K562 (cell line): Measurements from ENCODE around the gene PPP1R14D. TPM values are rescaled to one million over a fixed set of nuclear protein-coding genes. Genes with fewer than 3 reads are reported as not detected.

Experiments
- CHD2 ChIP-seq: IDR thresholded peaks from 2 replicates; pipeline ENCODE4 v1.6.1; 2011; ENCODE audit warnings: low read depth, low read length
- CREM ChIP-seq: IDR thresholded peaks from 2 replicates; pipeline ENCODE4 v1.6.1; 2014; ENCODE audit warnings: antibody characterized with exemption, low read depth
- HSF4 ChIP-seq: fragments of 250-450 bp; sonication (Bioruptor Pico); IDR thresholded peaks from 2 replicates; pipeline ENCODE4 v2.1.2; 2022; ENCODE audit warnings: mild to moderate bottlenecking, moderate library complexity, borderline replicate concordance
- KLF13 ChIP-seq: fragments of 450-650 bp; IDR thresholded peaks from 2 replicates; pipeline ENCODE4 v1.6.1; 2016; ENCODE audit warnings: missing genetic modification characterization, low read depth, mild to moderate bottlenecking, missing compliant biosample characterization, moderate library complexity, borderline replicate concordance
- MAZ ChIP-seq, 2 experiments: fragments of 450-650 bp in 1 of 2; sonication (generic) in 1 of 2; formaldehyde crosslinking; IDR thresholded peaks in 1 of 2; conservative IDR thresholded peaks in 1 of 2; 2 replicates each; pipeline versions ENCODE4 v1.4.0 to v1.5.0; 2020; ENCODE audit warnings: mild to moderate bottlenecking in 1 of 2, missing genetic modification reagents in 1 of 2
- NBN ChIP-seq: fragments of 450-650 bp; IDR thresholded peaks from 2 replicates; pipeline ENCODE4 v1.6.1; 2016; ENCODE audit warnings: low read depth, mild to moderate bottlenecking
- NRF1 ChIP-seq, 2 experiments: fragments of 450-650 bp; IDR thresholded peaks in 1 of 2; conservative IDR thresholded peaks in 1 of 2; 2 replicates each; pipeline ENCODE4 v1.6.1; 2014; ENCODE audit warnings: mild to moderate bottlenecking in 2 of 2
- SP1 ChIP-seq: sonication (generic); formaldehyde crosslinking; IDR thresholded peaks from 2 replicates; pipeline ENCODE4 v1.8.1; 2022; ENCODE audit warnings: mild to moderate bottlenecking, missing genetic modification reagents
- TARDBP ChIP-seq: fragments of 450-650 bp; IDR thresholded peaks from 2 replicates; pipeline ENCODE4 v1.6.1; 2016
- TEAD2 ChIP-seq: fragments of 450-650 bp; IDR thresholded peaks from 2 replicates; pipeline ENCODE4 v1.6.1; 2016; ENCODE audit warnings: missing genetic modification characterization, control low read depth, missing compliant biosample characterization
- TFAM ChIP-seq: fragments of 250-450 bp; sonication (Bioruptor Pico); conservative IDR thresholded peaks from 2 replicates; pipeline ENCODE4 v1.5.0; 2021; ENCODE audit warnings: mild to moderate bottlenecking, moderate library complexity
- ZNF184 ChIP-seq: sonication (generic); formaldehyde crosslinking; IDR thresholded peaks from 2 replicates; pipeline ENCODE4 v1.5.0; 2020; ENCODE audit warnings: missing genetic modification reagents
- ZNF239 ChIP-seq: fragments of 250-450 bp; sonication (Bioruptor Pico); IDR thresholded peaks from 2 replicates; pipeline ENCODE4 v1.4.0; 2020; ENCODE audit warnings: mild to moderate bottlenecking
- polyA plus RNA-seq, 8 experiments: library from polyadenylated mRNA; depleted of rRNA in 4 of 8; stranded (reverse) in 5 of 8; unstranded in 3 of 8; fragments of >200 nt; fragmentation: Nextera tagmentation in 2 of 8; fragmentation: Illumina TruSeq in 1 of 8; extraction: Ambion mirVana in 2 of 8; extraction: Trizol in 1 of 8; gene quantifications; 2 replicates each; pipeline versions ENCODE4 v1.2.1 to v1.2.3, GENCODE V29; 2011 to 2014; ENCODE audit warnings: inconsistent platforms in 1 of 8, missing spikeins in 1 of 8
- total RNA-seq, 7 experiments: library from RNA; depleted of rRNA in 6 of 7; stranded (reverse); fragments of >200 nt in 6 of 7; fragmentation: Illumina TruSeq in 2 of 7; extraction: Trizol in 2 of 7; gene quantifications; 2 replicates each; pipeline versions ENCODE4 v1.2.1 to v1.2.3, GENCODE V29; 2011 to 2021; ENCODE audit warnings: low replicate concordance in 1 of 7
- TF ChIP-seq, protein P1 (sequence below), 2 experiments: fragments of 450-650 bp; IDR thresholded peaks; 2 replicates each; pipeline ENCODE4 v1.6.1; 2018; ENCODE audit warnings: mild to moderate bottlenecking in 2 of 2, low read depth in 1 of 2; ENCODE audit not compliant: partially characterized antibody in 2 of 2
- TF ChIP-seq, protein P2 (sequence below): sonication (generic); formaldehyde crosslinking; IDR thresholded peaks from 2 replicates; pipeline ENCODE4 v1.8.0; 2022; ENCODE audit warnings: mild to moderate bottlenecking, missing genetic modification reagents
- TF ChIP-seq, protein P3 (sequence below): fragments of 450-650 bp; IDR thresholded peaks from 2 replicates; pipeline ENCODE4 v1.7.1; 2018; ENCODE audit warnings: mild to moderate bottlenecking, low read depth; ENCODE audit not compliant: partially characterized antibody

Gene PPP1R14D
- total and polyA plus RNA-seq, 9 of the 15 experiments (the other 6 are each of a cell fraction or from before 2014, with no cell fraction given), result 0.11 to 0.18 TPM; not detected in 7

DNA sequence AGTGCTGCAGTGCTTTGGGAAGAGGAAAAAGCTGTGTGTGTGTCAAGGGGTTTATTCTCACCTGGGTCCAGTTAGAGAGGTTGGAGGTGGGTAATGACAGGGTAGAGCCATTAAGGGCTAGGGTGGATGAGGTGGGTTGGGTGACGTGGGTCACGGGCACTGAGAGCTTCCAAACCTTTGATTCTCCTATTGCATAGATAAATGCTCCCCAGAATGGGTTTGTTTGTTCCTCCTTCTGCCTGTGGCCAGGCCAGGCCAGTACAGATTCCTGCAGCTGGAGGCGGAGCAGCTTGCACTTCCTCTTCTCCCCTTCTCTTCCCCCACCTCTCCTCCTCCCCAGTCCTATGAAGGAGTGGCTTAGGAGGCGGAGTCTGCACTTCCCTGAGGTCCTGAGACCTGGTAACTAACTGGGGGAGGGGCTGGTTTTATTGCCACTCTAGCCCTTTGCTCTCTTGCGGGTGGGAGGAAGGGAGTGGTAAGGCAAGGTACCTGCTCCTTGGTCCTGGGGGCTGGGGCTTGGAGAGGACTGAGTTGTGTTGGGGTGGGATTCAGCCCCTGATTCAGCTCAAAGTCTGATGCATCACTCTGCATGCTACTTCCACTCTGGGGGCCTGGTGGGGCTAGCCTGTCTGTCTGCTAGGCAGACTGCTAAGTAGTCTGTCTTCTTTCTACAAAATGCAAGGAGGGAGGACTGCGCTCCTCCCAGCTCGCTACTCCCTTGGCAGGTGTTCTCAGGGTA lies 18.9 kb upstream of the PPP1R14D start (continued):
- TF ChIP-seq NBN, result 0 out of 2 replicates have a peak, but pooled peaks have one; percentile 67
- TF ChIP-seq, protein P1, sequence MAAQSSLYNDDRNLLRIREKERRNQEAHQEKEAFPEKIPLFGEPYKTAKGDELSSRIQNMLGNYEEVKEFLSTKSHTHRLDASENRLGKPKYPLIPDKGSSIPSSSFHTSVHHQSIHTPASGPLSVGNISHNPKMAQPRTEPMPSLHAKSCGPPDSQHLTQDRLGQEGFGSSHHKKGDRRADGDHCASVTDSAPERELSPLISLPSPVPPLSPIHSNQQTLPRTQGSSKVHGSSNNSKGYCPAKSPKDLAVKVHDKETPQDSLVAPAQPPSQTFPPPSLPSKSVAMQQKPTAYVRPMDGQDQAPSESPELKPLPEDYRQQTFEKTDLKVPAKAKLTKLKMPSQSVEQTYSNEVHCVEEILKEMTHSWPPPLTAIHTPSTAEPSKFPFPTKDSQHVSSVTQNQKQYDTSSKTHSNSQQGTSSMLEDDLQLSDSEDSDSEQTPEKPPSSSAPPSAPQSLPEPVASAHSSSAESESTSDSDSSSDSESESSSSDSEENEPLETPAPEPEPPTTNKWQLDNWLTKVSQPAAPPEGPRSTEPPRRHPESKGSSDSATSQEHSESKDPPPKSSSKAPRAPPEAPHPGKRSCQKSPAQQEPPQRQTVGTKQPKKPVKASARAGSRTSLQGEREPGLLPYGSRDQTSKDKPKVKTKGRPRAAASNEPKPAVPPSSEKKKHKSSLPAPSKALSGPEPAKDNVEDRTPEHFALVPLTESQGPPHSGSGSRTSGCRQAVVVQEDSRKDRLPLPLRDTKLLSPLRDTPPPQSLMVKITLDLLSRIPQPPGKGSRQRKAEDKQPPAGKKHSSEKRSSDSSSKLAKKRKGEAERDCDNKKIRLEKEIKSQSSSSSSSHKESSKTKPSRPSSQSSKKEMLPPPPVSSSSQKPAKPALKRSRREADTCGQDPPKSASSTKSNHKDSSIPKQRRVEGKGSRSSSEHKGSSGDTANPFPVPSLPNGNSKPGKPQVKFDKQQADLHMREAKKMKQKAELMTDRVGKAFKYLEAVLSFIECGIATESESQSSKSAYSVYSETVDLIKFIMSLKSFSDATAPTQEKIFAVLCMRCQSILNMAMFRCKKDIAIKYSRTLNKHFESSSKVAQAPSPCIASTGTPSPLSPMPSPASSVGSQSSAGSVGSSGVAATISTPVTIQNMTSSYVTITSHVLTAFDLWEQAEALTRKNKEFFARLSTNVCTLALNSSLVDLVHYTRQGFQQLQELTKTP (IDR thresholded peaks at IDR 0.05; ENCODE audit: low read depth in 1 of 2, partially characterized antibody in 2 of 2), result peak in 1 of 2 experiments; percentile 51
- TF ChIP-seq CREM, result 0 out of 2 replicates have a peak, but pooled peaks have one; percentile 18
- TF ChIP-seq KLF13 (tag), result no peak
- TF ChIP-seq, protein P2, sequence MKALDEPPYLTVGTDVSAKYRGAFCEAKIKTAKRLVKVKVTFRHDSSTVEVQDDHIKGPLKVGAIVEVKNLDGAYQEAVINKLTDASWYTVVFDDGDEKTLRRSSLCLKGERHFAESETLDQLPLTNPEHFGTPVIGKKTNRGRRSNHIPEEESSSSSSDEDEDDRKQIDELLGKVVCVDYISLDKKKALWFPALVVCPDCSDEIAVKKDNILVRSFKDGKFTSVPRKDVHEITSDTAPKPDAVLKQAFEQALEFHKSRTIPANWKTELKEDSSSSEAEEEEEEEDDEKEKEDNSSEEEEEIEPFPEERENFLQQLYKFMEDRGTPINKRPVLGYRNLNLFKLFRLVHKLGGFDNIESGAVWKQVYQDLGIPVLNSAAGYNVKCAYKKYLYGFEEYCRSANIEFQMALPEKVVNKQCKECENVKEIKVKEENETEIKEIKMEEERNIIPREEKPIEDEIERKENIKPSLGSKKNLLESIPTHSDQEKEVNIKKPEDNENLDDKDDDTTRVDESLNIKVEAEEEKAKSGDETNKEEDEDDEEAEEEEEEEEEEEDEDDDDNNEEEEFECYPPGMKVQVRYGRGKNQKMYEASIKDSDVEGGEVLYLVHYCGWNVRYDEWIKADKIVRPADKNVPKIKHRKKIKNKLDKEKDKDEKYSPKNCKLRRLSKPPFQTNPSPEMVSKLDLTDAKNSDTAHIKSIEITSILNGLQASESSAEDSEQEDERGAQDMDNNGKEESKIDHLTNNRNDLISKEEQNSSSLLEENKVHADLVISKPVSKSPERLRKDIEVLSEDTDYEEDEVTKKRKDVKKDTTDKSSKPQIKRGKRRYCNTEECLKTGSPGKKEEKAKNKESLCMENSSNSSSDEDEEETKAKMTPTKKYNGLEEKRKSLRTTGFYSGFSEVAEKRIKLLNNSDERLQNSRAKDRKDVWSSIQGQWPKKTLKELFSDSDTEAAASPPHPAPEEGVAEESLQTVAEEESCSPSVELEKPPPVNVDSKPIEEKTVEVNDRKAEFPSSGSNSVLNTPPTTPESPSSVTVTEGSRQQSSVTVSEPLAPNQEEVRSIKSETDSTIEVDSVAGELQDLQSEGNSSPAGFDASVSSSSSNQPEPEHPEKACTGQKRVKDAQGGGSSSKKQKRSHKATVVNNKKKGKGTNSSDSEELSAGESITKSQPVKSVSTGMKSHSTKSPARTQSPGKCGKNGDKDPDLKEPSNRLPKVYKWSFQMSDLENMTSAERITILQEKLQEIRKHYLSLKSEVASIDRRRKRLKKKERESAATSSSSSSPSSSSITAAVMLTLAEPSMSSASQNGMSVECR (CRISPR knock-in tag), result 0 out of 2 replicates have a peak, but pooled peaks have one; percentile 25
- no peak for TF ChIP-seq ZNF239 (CRISPR knock-in tag)
- TF ChIP-seq HSF4 (CRISPR knock-in tag), result no peak
- TF ChIP-seq TARDBP, result peak; percentile 54; the same call in 1 of the 2 replicates
- peak; percentile 48 to 67; a peak in 3 of 4 replicates for TF ChIP-seq MAZ (CRISPR knock-in tag; conservative IDR thresholded peaks at IDR 0.05 in 1 of 2, IDR thresholded peaks at IDR 0.05 in 1 of 2)
- TF ChIP-seq SP1 (CRISPR knock-in tag), result 0 out of 2 replicates have a peak, but pooled peaks have one; percentile 35
- 0 out of 2 replicates have a peak, but pooled peaks have one; percentile 17 for TF ChIP-seq CHD2
- TF ChIP-seq, protein P3, sequence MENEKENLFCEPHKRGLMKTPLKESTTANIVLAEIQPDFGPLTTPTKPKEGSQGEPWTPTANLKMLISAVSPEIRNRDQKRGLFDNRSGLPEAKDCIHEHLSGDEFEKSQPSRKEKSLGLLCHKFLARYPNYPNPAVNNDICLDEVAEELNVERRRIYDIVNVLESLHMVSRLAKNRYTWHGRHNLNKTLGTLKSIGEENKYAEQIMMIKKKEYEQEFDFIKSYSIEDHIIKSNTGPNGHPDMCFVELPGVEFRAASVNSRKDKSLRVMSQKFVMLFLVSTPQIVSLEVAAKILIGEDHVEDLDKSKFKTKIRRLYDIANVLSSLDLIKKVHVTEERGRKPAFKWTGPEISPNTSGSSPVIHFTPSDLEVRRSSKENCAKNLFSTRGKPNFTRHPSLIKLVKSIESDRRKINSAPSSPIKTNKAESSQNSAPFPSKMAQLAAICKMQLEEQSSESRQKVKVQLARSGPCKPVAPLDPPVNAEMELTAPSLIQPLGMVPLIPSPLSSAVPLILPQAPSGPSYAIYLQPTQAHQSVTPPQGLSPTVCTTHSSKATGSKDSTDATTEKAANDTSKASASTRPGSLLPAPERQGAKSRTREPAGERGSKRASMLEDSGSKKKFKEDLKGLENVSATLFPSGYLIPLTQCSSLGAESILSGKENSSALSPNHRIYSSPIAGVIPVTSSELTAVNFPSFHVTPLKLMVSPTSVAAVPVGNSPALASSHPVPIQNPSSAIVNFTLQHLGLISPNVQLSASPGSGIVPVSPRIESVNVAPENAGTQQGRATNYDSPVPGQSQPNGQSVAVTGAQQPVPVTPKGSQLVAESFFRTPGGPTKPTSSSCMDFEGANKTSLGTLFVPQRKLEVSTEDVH, result no peak
- no peak for TF ChIP-seq ZNF184 (CRISPR knock-in tag)
- no peak for TF ChIP-seq TFAM (CRISPR knock-in tag)
- TF ChIP-seq NRF1 (conservative IDR thresholded peaks at IDR 0.05 in 1 of 2, IDR thresholded peaks at IDR 0.05 in 1 of 2), result peak; percentile 33 to 61; a peak in 3 of 4 replicates
- peak; percentile 57; the same call in 1 of the 2 replicates for TF ChIP-seq TEAD2 (tag)
